ENCODE data around the gene OSGEP.

The OSGEP gene

DNA sequence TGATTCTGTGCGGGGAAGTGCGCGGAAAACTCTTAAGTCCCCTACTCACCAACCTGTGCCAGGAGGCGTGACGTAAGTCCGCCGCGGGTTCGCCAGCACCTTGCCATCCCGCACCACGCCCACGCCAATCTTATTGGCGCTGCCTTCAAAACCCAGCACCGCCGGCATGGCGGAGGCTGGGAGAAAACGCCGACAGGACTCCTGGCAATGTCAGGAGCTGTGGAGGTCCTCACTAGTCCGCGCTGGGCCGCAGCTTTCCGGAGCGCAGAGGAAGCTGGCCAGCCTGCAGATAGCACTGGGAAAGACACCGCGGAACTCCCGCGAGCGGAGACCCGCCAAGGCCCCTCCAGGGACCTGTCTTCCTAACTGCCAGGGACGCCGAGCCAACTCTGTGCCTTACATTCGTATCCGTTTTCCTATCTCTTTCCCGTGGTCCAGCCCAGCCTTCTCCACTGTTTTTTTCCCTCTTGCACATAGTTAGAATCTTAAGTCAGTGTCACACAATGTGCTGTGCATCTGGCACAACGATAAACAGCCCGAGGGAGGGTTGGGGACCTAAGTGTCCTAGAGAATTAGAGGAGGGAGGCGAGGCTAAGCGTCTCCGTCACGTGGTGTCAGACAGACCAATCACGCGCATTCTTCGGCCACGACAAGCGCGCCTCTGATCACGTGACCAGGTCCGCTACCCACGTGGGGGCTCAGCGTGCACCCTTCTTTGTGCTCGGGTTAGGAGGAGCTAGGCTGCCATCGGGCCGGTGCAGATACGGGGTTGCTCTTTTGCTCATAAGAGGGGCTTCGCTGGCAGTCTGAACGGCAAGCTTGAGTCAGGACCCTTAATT is at the start of gene OSGEP, which contains the start of gene APEX1:
Gene OSGEP (minus strand): TSS at position 297 of the 839 bp plus-strand sequence. CDS start 129 bp downstream, at position 168.
Gene APEX1 (plus strand): TSS at position 711 of the 839 bp plus-strand sequence. CDS start 420 bp downstream, outside the sequence.
- peak; percentile 98 for FAIRE-seq
- peak; percentile 99 for DNase-seq (ENCODE audit: low spot score)

DNA sequence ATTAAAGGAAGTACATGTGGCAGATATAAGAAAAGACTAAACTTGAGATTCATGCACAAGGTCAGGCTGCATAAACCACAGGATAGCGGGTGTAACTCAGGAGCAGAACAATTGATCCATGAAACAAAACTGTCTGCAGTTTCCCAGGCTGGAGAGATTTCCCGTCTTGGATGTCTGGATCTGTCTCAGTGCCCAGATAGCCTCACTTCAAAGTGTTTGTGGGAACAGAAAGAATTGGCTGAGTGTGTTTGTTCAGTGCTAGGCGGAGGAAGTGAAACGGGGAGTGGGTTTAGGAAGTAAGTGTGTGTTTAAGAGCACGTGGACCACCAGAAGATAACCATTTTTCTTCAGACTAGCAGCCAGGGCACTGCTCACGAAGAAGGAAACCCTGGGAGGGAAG is 49.3 kb upstream of the OSGEP start:
- FAIRE-seq = no peak
- DNase-seq (ENCODE audit: low spot score) = no peak

DNA sequence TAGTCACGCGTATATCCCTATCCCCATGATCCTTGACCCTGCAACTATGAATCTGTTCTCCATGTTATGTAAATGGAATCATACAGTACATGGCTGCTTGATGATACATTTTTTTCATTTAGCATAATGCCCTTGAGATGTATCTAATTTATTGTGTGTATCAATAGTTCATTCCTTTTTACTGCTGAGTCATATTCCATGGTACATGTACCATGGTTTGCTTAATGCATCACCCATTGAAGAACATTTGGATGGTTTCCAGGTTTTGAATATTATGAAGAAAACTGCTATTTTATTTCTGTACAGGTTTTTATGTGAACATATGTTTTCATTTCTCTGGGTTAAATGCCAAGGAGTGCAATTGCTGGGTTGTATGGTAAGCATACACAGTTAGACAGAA is 46.7 kb upstream of the OSGEP start:
- FAIRE-seq = peak; percentile 20
- DNase-seq (ENCODE audit: low spot score) = no peak

DNA sequence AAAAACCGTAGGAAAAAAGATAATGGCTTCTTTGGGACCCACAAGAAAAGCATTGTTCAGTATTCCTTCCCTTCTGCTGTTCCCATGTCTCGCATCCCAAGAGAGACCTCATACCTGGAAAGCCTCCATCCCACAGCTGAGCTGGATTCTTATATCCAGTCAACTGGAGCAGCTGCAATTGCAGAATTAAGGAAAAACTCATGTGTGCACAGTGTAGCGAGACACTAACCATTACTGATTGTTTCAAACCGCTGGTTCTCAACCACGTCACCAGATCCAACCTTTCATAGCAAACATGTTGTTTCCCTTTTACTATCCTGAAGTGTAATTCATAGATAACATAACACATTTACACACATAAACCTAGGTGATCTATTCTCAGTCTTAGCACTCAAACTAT is 45.3 kb upstream of the OSGEP start:
- FAIRE-seq = no peak
- no peak for DNase-seq (ENCODE audit: low spot score)

DNA sequence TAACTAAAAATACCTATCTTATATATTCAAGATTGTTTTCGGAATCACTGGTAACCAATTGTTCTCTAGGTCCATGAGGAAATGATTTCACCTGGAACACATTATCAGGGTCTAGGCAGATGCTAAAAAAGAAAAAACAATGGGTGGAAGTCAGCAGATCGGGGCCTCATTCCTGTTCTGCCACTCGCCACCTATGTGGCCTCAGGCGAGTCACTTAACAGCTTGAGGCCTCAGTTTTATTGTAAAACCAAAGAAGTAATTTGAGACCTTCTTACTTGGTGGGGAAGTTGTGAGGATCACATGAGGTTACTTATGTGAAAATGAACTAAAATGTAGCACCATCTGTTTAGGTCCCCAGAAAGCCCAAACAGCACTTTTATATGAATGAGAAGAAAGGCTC is 44.5 kb upstream of the OSGEP start:
- FAIRE-seq (no peak), DNase-seq (ENCODE audit: low spot score) (no peak)

DNA sequence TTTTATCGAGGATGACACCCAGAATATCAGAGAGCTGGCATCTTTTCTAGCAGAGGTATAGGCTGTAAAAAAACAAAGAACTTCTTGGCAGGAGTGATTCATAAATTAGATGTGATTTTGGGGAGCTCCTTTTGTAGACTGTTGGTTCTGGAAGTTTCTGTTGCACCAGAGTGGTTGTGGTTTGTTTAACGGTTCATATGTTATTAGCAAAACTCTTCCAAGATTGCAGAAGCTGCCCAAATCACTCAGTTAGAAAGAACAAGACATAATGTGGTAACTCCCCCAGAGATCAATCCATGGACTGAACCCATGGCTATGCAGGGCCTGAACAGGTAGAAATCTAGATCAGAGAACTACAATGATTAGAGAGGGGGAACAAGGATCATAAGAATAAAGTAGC is 44.0 kb upstream of the OSGEP start:
- no peak for DNase-seq (ENCODE audit: low spot score)
- no peak for FAIRE-seq

DNA sequence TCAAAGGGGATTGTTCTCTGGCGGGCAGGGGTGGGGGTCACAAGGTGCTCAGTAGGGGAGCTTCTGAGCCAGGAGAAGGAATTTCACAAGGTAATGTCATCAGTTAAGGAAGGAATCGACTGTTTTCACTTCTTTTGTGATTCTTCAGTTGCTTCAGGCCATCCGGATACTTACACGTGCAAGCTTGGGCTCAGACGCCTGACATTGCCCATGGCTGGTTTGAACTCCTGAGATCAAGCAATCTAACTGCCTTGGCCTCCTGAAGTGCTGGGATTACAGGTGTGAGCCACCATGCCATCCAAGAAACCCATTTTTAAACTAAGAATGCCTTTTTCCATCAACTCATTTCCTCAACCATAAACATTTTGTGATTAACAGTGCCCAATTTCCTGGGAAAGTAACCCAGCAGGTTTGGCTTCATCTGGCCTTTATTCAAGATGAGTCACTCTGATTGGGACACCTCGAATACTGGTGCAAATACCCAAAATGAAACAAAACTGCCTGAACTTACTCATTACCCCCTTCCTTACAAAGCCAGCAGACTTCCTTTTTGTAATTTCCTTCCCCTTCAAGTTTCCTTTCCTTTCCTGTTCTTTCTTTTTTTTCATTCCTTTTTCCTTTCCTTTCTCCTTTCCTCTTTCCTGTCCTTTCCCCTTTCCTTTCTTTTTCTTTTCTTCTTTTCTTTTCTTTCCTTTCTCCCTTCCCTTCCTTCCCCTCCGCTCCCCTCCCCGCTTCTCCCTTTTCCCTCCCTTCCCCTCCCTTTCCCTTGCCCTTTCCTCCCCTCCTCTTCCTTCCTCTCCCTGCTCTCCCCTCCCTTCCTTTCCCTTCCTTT is 40.5 kb upstream of the OSGEP start:
- DNase-seq (ENCODE audit: low spot score) (no peak), FAIRE-seq (no peak)

DNA sequence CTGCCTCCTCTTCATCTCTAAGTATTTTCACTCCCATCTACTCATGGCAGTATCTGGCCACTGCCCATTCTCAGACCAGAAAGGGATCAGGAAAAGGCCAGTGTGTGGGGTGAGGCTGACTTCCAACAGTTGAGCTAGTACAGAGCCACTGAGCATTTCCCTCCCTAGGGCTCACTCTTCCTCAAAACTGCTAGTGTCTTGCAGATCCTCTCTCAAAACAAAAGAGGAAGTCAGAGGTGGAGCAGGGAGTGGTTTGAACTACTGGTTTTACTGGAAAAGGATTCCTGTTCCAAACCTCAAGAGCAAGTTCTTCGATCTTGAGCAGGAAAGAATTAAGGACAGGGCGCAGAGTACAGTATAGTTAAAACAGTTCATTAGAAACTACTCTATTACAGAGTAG is 39.0 kb upstream of the OSGEP start:
- FAIRE-seq (no peak), DNase-seq (ENCODE audit: low spot score) (no peak)

DNA sequence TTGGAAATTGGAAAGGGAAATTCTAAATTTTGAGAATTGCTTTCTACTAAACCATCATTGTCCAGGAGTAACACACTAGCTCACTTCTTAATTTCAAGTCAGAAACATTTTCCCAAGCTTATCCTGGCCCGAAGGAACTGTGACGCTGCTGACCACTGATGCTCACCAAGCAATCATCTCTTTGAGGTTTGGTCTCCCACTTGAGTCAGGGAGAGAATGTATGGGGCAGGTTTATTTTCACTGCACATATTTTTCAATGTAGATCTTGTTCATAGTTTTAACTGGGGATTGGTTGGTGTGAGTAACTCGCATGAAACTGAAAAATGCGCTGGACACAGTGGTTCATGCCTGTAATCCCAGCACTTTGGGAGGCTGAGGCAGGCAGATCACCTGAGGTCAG is 37.9 kb upstream of the OSGEP start:
- FAIRE-seq (no peak), DNase-seq (ENCODE audit: low spot score) (no peak)

DNA sequence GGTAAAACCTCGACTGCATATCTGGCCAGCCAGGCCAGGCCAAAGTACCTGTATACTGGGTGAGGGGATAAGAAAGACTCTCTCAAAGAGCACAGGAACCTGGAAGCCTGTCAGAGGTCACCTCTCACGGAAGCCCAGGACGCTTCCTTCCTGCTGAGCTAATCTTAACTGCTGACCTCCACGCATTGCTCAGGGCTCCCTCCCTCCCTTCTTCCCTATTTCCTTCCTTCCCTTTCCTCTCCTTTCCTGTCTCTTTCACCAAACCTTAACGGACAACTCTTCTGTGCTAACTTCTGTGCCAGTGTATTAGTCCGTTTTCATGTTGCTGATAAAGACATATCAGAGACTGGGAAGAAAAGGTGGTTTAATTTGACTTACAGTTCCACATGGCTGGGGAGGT is 36.0 kb upstream of the OSGEP start:
- FAIRE-seq (no peak), DNase-seq (ENCODE audit: low spot score) (no peak)

DNA sequence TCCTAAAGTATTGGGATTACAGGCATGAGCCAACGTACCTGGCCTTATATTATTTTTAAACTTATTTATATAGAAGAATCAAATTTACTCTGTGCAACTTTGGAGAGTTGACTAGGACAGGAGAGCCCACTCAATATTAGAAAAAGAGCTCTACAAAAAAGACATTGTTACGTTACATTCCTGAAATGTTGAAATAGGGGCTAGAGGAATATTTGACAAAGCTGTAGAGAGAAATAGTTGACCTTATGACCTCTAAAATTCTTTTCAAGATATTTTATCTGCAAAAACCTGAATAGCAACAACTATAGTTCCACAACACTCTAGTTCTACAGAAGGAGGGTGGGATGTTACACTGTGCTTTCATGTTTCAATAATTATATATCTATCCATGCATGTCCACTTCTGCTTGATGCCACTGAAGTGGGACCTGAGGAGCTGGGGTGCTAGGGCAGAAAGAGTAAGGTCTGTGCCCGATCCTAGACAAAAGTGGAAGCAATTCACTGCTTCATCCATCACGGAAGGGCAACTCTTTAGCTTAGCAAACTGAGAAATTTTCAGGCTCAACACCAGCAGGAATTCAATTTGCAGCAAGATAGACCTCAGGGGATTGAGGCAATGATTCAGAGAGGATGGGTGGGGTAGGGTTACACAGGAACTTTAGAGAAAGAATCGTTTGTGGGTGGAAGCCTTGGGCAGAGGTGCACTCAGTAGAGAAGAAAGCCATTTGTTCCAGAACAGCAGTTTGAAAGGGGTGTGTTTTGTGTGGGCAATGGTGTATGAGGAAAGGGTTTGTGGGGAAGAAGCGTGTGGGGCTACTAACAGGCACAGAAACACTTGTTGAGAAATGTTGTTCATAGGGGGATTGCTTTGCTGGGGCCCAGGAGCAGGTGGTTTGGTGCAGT is 34.7 kb upstream of the OSGEP start:
- no peak for DNase-seq (ENCODE audit: low spot score)
- peak; percentile 53 for FAIRE-seq

DNA sequence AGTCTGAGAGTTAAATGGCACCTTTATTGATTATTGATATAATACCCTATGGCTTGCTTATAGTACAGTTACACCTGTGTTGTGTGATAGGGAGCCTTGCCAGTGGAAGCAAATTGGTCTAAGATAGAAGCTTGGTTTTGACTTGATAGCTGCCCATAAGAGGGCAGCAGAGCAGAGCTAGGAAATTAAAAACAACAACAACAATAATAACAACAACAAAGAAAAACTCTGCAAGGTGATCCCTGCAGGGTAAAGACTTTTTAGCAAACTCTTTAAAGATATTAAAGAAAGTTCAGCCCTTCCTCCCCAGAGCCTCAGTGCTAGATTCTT is 32.7 kb upstream of the OSGEP start:
- DNase-seq (ENCODE audit: low spot score) = no peak
- FAIRE-seq = no peak

DNA sequence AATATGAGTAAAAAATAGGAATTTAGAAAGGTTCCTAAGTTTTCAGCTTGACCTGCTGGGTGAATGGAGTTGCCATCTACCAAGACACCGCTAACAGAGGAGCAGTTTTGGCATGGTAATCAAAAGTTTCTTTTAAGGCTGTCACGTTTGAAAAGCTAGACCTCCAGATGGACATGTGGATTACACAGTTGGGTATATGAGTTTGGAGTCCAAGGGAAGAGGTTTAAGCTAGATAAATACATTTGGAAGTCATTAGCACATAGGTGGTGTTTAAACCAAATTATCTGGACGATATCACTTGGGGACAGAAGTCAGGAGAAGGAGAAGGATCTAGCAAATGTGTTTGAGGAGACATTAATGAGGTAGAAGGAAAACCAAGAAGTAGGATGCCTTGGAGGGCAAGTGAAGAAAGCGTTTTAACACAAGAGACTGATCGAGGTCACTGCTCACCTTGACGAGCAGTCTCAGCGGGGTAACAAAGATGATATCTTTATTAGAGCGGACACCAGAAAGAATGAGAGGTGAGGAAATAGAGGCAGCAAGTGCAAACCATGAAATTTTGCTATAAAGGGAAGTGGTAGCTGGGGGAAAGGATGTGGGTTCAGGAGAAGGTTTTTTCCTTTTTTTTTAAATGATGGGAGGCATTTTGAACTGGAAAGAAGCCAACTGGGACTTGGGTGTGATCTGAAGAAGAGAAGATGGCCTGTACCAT is 32.2 kb upstream of the OSGEP start:
- FAIRE-seq (no peak), DNase-seq (ENCODE audit: low spot score) (no peak)

DNA sequence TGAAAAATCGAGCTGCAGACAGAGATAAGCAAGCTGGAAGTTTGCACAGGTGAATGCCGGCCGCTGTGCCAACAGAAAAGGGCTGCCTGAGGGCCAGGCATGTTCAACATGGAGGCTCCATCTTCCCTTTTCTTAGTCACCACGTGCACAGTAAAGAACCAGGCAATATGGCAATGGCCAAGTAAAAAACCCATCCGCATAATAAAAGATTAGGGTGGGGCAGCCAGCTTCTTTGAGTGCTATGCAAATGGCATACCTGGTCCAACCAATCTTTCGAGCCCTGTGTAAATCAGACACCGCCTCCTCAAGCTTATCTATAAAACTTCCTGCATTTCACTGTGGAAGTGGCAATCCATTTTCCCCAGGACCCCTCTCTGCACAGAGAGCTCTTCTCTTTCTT is 31.3 kb upstream of the OSGEP start:
- DNase-seq (ENCODE audit: low spot score) (no peak), FAIRE-seq (no peak)

DNA sequence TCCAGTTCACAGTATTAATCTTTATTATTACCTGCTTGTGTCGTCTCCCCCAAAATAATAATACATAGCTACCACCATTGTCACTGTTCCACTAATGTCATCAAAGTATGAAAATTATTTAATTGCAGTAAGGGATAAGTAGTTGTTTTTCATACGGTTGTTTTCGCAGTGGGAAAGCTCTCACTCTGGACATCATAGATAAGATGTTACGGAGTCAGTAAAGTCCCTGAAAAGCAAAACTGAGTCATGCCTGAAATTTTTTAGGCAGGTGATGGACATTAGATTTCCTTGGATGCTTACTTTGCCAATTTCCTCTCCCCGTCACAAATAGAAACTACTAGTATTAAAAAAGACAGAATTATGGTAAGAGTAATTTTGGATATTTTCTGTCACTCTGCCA is 27.8 kb upstream of the OSGEP start:
- no peak for DNase-seq (ENCODE audit: low spot score)
- no peak for FAIRE-seq

DNA sequence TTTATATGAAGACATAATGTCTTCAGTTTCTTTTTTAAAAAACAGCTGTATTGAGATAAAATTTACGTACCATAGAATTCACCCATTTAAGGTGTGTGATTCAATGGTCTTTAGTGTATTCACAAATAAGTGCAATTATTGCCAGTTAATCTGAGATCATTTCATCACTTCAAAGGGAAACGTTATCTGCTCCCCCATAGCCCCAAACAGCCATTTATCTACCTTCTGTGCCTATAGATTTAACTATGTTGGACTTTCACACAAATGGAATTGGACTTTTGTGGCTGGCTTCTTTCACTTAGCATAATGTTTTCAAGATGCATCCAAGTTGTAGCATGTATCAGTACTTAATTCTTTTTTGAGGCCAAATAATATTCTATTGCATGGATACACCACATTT is 24.3 kb upstream of the OSGEP start:
- DNase-seq (ENCODE audit: low spot score) (no peak), FAIRE-seq (no peak)

DNA sequence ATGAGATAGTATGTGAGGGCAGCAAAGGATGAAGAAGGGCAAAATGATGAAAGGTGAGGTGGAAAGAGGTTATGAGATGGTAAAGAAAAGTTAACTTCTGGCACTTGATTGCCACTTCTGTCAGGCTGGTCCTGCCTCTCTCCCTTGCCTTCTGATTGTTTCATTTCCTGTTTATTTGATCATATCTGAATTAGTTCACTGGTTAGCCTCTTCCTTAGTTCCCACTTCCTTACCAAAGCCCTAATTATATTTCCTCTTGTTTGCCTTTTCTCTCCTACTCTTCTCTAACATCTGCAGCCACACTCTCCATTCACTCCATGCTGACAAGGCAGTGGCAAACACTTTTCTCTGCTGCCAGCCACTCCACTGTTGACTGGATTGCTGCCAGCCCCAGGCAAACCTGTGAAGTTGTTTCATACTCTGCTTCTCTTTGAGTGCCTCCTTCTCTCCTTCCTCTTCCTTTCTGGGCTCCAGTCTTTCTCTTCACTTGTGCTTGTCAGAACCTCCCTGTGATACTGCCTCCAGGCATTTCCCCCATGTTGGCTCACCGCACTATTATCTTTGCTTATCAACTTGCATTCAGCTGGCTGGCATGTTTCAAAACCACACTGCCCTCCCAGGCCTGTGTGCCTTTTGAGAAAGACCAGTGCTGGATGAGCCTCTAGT is 22.7 kb upstream of the OSGEP start:
- no peak for DNase-seq (ENCODE audit: low spot score)
- no peak for FAIRE-seq

DNA sequence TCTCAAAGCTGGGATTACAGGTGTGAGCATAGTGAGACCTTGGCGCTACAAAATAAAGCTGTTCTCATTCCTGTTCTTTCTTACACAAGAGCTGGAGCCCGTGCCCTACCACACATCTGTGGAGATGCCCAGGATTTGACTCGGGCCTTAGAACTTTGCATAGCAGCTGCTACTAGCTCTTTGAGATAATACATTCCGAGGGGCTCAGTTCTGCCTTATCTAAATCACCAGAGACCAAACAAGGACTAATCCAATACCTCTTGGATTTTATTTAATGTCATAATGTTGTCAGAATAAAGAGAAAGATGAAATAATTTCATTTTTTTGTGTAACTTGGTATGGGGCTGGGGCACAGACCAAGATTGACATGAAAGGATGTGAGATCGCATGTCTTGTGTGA is 22.2 kb upstream of the OSGEP start:
- DNase-seq (ENCODE audit: low spot score) (no peak), FAIRE-seq (no peak)

DNA sequence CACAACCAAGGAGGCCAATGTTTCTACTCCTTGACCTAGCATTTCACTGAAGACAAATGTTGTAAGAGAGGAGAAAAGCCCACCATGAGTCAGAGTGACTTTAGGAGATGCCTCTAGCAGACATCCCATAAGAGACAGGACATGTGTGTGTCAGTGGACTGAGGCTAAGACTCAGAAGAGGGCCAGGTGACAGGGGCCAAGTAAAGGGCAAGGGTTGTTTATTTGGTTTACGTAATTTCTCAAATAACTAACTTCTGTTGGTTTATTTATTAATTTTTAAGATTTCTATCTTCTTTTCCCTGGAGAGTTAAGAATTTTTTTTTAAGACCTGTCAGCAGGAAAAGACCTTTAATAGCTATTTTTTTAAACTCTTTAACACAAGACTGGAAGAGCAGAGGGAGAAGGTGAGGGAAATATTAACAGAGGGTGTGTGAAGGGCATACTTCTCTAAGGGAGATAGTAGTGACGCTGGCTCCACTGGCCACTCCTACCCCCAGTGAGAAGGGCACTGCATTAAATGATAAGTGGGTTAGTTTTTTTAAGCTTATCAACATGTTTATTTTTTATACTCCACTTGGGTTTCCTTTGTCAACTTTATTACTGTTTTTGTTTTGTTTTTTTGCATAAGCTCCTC is 18.0 kb upstream of the OSGEP start:
- DNase-seq (ENCODE audit: low spot score) (no peak), FAIRE-seq (no peak)

DNA sequence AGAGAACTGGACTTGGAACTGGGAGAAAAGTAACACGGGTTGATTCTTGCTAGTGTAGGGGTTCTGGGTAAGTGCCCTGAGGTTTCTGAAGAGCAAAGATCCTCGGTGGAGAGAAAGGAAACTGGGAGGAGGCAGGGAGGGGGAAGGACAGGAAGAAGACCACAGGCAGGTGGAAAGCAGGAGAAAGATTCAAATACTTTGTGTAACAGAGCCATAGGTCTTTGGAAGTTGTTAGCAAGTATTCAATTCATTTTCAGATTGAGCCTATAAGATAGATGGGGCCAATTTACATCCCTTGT is 15.9 kb upstream of the OSGEP start:
- peak; percentile 29 for DNase-seq (ENCODE audit: low spot score)
- no peak for FAIRE-seq
